GM12801 (cell line): ENCODE data around the gene PLIN4.

Experiments used
- TF ChIP-seq, protein P1 (sequence below): IDR thresholded peaks from one replicate; pipeline ENCODE4 v1.5.1; 2011; ENCODE audit warnings: control low read depth; ENCODE audit not compliant: insufficient read length; ENCODE audit errors: extremely low read depth

PLIN4 gene

DNA sequence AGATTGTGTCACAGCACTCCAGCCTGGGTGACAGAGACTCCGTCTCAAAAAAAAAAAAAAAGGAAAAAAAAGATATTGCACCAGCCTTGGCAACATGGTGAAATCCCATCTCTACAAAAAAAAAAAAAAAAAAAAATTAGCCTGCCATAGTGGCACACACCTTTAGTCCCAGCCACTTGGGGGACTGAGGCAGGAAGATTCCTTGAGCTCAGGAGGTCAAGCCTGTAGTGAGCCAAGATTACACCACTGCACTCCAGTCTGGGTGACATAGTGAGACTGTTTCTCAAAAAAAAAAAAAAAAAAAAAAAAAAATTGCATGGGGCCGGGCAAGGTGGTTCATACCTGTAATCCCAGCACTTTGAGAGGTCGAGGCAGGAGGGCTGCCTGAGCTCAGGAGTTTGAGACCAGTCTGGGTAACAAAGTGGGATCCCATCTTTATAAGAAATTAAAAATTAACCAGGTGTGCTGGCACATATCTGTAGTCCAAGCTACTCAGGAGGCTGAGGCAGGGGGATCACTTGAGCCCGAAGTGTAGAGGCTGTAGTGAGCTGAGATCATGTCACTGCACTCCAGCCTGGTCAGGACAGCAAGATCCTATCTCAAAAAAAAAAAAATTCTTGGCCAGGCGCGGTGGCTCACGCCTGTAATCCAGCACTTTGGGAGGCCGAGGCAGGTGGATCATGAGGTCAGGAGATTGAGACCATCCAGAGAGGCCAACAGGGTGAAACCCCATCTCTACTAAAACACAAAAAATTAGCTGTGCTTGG lies 53.3 kb downstream of the PLIN4 start:
- TF ChIP-seq, protein P1, sequence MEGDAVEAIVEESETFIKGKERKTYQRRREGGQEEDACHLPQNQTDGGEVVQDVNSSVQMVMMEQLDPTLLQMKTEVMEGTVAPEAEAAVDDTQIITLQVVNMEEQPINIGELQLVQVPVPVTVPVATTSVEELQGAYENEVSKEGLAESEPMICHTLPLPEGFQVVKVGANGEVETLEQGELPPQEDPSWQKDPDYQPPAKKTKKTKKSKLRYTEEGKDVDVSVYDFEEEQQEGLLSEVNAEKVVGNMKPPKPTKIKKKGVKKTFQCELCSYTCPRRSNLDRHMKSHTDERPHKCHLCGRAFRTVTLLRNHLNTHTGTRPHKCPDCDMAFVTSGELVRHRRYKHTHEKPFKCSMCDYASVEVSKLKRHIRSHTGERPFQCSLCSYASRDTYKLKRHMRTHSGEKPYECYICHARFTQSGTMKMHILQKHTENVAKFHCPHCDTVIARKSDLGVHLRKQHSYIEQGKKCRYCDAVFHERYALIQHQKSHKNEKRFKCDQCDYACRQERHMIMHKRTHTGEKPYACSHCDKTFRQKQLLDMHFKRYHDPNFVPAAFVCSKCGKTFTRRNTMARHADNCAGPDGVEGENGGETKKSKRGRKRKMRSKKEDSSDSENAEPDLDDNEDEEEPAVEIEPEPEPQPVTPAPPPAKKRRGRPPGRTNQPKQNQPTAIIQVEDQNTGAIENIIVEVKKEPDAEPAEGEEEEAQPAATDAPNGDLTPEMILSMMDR: no peak

DNA sequence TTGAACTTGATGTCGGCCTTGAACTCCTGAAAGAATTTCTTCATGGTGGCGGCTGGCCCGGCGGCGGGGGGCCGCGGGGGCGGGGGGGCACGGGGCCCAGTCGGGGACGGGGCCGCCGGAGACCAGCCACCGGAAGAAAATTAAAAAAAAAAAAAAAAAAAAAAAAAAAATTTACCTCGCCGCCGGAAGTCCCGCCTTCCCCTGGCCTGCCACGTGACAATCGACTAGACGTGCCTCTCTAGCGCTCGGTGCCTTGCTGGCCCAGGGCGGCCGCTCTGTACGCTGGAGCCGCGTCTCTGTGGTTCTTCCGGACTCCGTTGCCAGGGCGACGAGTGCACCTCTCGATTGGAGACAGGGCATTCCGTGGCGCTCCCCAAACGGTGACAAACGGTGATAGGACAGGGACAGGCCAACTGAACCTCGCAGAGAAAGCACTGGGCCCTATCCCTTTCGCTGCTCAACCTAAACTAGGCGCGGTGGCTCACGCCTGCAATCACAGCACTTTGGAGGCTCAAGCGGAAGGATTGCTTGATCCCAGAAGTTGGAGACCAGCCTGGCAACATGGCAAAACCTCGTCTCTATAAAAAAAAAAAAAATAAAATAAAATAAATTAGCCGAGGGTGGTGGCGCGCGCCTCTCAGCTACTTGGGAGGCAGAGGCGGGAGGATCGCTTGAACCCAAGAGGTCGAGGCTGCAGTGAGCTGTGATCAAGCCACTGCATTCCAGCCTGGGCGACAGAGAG lies 60.5 kb downstream of the PLIN4 start, which contains the start of gene UBXN6:
Gene UBXN6, minus strand, starts transcription at position 141 of the 742 bp plus-strand sequence. Its CDS starts 97 bp downstream, at position 44.
- TF ChIP-seq, protein P1: no peak

DNA sequence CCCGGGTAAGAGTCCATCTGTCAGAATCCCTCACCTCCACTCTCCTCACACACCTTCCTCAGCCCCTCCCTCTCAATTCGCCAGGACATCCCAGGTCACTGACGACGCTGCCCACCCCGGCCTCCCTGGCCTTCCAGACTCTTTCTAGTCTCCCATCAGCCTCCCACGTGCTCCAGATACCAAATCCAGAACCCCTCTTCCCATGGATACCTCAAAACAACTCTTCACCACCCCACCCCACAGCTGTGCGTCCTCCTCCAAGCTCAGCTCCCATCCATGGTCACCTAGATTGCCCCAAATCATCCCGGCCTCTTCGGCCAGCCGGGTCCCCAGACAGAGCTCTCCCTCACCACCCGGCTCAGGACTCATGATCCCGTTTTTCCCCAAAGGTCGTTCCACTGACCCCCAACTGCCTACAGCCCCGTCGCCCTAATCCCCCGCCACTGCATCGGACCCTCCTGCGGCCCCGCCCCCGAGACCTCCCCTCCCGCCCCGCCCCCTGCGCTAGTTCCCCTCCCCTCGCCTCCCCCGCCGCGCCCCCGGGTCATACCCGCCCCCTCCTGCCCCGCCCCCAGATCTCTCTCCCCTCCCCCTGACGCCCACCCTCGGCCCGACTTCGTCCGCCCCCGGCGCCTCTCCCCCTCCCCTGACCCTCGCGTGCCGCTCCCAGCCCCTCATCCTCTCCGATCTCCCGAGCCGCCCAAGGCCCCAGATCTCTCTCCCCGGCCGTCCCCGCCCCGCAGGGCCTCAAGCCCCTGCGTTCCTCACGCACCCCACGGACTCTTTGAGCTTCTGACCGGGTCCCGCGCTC lies 61.2 kb downstream of the PLIN4 start:
- TF ChIP-seq, protein P1: no peak

DNA sequence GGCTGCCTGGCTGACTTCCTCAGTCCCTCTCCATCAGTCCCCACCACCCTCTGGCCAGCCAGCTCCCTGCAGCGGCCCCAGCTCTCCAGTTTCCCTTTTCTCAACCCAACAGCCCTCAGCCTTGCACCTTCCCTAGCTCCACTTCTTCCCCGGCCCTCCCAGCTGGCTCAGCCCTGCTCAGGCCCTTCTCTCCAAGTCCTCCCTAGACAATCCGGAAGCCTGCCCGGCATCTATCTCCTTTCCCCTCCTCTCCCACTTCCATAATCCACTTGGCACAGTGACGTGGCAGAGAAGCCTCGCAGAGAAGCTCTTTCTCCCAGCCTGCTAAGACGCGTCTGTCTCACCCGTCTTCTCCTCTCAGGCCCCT lies 61.8 kb downstream of the PLIN4 start:
- TF ChIP-seq, protein P1: no peak

DNA sequence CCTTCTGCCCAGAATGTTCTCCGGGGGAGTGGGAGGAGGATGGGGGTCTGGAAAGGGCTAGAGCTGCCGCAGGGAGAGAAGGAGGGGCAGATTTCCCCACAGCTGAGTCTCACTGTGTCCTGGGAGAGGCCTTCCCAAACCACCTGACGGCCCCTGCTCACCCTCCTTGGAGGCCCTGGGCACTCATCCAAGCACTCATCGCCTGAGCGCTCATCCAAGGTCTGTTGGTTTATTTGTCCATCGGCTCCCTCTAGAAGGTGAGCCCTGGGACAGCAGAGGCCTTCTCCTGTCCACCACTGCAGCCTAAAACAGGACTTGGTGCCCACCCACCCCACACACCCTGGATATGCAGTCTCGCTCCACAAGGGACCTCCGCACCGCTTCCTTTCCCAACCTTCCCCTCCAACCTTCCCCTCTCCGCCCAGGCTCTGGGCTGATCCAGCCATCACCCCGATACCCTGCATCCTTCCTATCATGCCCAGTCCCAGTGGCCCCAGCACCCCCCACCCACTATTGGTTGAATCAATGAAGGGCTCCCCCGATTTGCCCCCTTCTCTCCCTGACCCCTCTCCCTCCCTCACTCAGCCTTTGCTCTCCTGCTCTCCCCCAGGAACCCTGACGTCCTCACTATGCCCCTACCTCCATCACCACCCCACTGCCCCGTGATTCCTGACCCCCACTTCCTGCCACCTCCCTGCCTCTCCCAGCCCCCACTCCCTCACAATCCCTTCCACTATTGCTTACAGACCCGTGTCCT lies 62.4 kb downstream of the PLIN4 start:
- TF ChIP-seq, protein P1: no peak

DNA sequence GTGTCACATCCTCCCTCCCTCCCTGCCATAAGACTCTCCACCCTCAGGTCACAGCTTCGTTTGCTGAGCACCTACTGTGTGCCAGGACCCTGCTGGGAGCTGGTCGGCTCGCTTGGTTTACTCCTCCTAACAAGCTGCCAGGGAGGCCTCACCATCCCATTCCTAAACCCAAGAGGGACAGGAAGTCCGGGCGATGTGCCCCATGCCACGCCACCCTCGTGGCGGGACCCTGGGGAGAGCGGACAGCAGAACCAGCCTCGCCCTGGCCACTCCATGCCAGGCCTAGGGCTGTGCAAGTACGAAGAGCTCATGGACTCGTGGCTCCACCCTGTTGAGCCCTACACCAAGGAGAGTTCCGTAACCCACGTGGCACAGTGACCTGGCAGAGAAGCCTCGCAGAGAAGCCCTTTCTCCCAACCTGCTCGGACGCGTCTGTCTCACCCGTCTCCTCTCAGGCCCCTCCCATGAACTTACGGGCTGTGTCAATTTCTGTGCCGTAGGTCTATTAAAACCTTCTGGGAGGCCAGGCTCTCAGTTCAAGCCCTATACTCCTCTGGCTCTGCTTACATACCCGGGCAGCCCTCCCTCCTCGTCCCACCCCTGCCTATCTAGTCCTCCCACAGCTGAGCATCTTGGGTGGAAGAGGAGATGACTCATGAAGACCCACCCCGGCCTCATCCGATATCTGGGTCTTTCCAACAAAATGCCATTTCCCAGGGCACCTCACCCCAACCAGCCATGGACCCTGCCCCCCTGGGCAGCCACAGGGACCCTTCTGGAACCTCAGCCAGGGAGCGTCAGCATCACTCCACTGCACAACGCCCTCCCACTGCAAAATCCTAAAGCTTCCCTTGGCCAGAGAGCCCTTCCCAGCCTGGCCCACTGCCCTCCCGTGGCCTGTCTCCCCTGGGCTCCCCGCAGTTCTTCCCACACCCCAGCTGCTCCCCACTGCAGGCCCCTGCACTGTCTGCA lies 63.3 kb downstream of the PLIN4 start:
- TF ChIP-seq, protein P1: no peak
